ENCODE data around the gene MYO7B.

The MYO7B gene

DNA sequence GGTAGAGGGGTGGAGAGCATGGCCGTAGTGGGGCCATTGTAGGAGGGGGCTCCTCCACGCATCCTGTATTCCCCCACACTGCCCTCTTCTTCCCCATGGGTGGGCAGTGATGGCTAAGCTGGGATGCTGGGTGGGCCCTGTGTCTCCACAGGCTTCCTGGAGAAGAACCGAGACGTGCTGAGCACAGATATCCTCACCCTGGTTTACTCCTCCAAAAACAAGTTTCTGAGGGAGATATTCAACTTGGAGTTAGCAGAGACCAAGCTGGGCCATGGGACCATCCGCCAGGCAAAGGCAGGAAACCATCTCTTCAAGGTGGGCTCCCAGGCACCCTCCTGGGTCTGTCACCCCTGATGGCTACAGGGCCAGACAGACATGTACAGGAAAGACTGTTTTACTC, 52.8 kb downstream of the MYO7B start:
- Histone ChIP-seq H3F3A (ENCODE audit: insufficient read depth, low read length) (no peaks in the 10 kb centered on the region), H3K4me3 (ENCODE audit: low read length) (no peak overlapping the region), H3K9ac (ENCODE audit: low read length) (no peak overlapping the region), H3K36me3 (replicated peaks; ENCODE audit: insufficient read depth, low read length) (no peaks in the 10 kb centered on the region), H3K9me2 (replicated peaks; ENCODE audit: insufficient read depth, low read length) (no peaks in the 10 kb centered on the region), H3K4me1 (ENCODE audit: low read length) (no peaks in the 10 kb centered on the region), H2AFZ (ENCODE audit: low read length) (no peak overlapping the region), H3K79me2 (ENCODE audit: low read length) (no peaks in the 10 kb centered on the region), H3K4me2 (ENCODE audit: low read depth, low read length) (no peak overlapping the region), H3K27me3 (replicated peaks; ENCODE audit: insufficient read depth, low read length) (peaks cover 35% of the 10 kb centered on the region), H3K9me3 (replicated peaks; ENCODE audit: insufficient read depth, low read length) (no peaks in the 10 kb centered on the region), H3K27ac (ENCODE audit: low read length) (no peak overlapping the region), H4K20me1 (ENCODE audit: insufficient read depth, low read length) (no peaks in the 10 kb centered on the region)
- no peak for DNase-seq
- TF ChIP-seq EZH2 (optimal IDR thresholded peaks at IDR 0.05; ENCODE audit: low read depth, low read length) (no peak), CTCF (IDR thresholded peaks at IDR 0.05; ENCODE audit: low read length) (no peak), EZH2phosphoT487 (IDR thresholded peaks at IDR 0.05; ENCODE audit: low read length) (no peak)

DNA sequence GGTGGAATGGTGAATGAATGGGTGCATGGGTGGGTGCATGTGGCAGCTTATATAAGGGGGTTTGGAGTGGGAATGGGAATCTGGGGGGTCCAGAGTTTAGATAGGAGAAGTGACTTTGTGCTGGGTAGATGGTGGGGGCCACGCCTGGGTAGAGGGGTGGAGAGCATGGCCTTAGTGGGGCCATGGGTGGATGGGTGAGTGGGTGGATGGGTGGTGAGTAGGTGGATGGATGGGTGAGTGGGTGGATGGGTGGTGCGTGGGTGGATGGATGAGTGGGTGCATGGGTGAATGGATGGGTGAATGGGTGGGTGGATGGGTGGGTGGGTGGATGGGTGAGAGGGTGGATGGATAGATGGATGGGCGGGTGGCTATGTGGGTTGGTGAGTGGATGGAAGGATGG, 53.9 kb downstream of the MYO7B start:
- Histone ChIP-seq H4K20me1 (ENCODE audit: insufficient read depth, low read length) (no peaks in the 10 kb centered on the region), H3K4me1 (ENCODE audit: low read length) (no peaks in the 10 kb centered on the region), H3K4me2 (ENCODE audit: low read depth, low read length) (no peak overlapping the region), H3K27me3 (replicated peaks; ENCODE audit: insufficient read depth, low read length) (peaks cover 24% of the 10 kb centered on the region; the same call in 1 of the 2 replicates), H3K36me3 (replicated peaks; ENCODE audit: insufficient read depth, low read length) (no peaks in the 10 kb centered on the region), H3K79me2 (ENCODE audit: low read length) (no peaks in the 10 kb centered on the region), H3K9me3 (replicated peaks; ENCODE audit: insufficient read depth, low read length) (no peaks in the 10 kb centered on the region), H3K27ac (ENCODE audit: low read length) (no peak overlapping the region), H3K9ac (ENCODE audit: low read length) (no peak overlapping the region), H2AFZ (ENCODE audit: low read length) (no peak overlapping the region), H3K9me2 (replicated peaks; ENCODE audit: insufficient read depth, low read length) (no peaks in the 10 kb centered on the region), H3K4me3 (ENCODE audit: low read length) (no peak overlapping the region), H3F3A (ENCODE audit: insufficient read depth, low read length) (no peaks in the 10 kb centered on the region)
- TF ChIP-seq CTCF (IDR thresholded peaks at IDR 0.05; ENCODE audit: low read length) (no peak), EZH2 (optimal IDR thresholded peaks at IDR 0.05; ENCODE audit: low read depth, low read length) (no peak), EZH2phosphoT487 (IDR thresholded peaks at IDR 0.05; ENCODE audit: low read length) (no peak)
- no peak for DNase-seq

GRCh38 chr2:127589841-127590240, 54.4 kb downstream of the MYO7B start:
- no peak overlapping the region for H3K27ac ChIP-seq (ENCODE audit: low read length)
- H3K36me3 ChIP-seq (replicated peaks; ENCODE audit: insufficient read depth, low read length): no peaks in the 10 kb centered on the region
- H3K9ac ChIP-seq (ENCODE audit: low read length): no peak overlapping the region
- no peaks in the 10 kb centered on the region for H3K9me3 ChIP-seq (replicated peaks; ENCODE audit: insufficient read depth, low read length)
- TF ChIP-seq EZH2 (optimal IDR thresholded peaks at IDR 0.05; ENCODE audit: low read depth, low read length): no peak
- TF ChIP-seq EZH2phosphoT487 (IDR thresholded peaks at IDR 0.05; ENCODE audit: low read length): no peak
- TF ChIP-seq CTCF (IDR thresholded peaks at IDR 0.05; ENCODE audit: low read length): no peak
- no peaks in the 10 kb centered on the region for H3F3A ChIP-seq (ENCODE audit: insufficient read depth, low read length)
- H3K4me3 ChIP-seq (ENCODE audit: low read length): no peak overlapping the region
- DNase-seq: no peak
- no peak overlapping the region for H2AFZ ChIP-seq (ENCODE audit: low read length)
- no peaks in the 10 kb centered on the region for H4K20me1 ChIP-seq (ENCODE audit: insufficient read depth, low read length)
- H3K27me3 ChIP-seq (replicated peaks; ENCODE audit: insufficient read depth, low read length): peaks cover 19% of the 10 kb centered on the region; the same call in 1 of the 2 replicates
- H3K4me1 ChIP-seq (ENCODE audit: low read length): no peaks in the 10 kb centered on the region
- no peaks in the 10 kb centered on the region for H3K79me2 ChIP-seq (ENCODE audit: low read length)
- no peak overlapping the region for H3K4me2 ChIP-seq (ENCODE audit: low read depth, low read length)
- no peaks in the 10 kb centered on the region for H3K9me2 ChIP-seq (replicated peaks; ENCODE audit: insufficient read depth, low read length)
